ENCODE results near the gene ESYT1.
"Not testable (repeated sequence)": the region's sequence is repeated elsewhere in the genome, so short reads cannot be mapped to it uniquely, and the experiment has no call there.

The ESYT1 gene

DNA sequence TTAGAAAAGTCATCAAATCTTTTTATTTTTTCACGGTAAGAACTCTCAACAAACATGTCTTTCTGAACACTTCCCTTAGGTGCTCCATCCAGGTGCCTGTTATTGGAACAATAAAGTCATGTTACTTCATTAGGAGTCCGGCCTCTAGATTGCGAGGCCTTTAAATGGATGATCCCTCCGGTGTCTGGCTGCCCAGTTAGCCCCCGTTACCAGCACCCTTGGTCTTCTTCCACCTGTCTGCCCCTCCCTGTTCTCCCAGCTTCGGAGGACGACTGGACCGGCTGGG, 24.3 kb upstream of the ESYT1 start:
- no peak for DNase-seq (ENCODE audit: low spot score)

DNA sequence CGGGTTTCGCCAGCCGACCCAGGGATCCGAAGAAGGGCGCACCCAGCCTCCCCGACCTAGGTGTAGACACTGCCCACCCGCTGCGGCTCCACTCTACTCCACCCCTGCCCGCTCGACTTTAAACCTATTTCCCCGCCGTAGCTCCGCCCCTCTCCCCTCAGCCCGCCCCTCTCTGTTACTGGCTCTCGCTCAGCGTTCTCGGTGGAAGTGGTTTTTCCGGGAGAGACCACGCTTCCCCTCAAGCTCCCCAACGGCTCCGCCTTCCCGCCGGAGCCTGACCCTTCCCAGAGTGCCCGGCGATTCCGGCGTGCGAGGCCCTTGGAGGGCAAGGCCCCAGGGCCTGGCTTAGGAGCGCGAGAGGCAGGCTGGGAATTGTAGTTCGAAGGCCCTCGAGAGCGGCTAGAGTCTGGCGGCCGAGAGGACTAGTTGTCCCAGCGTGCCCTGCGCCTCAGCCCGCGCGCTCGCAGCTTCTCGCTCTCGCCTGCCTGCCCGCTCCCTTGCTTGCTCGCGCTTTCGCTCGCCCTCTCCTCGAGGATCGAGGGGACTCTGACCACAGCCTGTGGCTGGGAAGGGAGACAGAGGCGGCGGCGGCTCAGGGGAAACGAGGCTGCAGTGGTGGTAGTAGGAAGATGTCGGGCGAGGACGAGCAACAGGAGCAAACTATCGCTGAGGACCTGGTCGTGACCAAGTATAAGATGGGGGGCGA, 23.8 kb upstream of the ESYT1 start, which contains the start of gene PA2G4:
Gene PA2G4 (plus strand): TSS at position 451 of the 706 bp plus-strand sequence. CDS start 179 bp downstream, at position 630.
- DNase-seq (ENCODE audit: low spot score): peak; percentile 90

DNA sequence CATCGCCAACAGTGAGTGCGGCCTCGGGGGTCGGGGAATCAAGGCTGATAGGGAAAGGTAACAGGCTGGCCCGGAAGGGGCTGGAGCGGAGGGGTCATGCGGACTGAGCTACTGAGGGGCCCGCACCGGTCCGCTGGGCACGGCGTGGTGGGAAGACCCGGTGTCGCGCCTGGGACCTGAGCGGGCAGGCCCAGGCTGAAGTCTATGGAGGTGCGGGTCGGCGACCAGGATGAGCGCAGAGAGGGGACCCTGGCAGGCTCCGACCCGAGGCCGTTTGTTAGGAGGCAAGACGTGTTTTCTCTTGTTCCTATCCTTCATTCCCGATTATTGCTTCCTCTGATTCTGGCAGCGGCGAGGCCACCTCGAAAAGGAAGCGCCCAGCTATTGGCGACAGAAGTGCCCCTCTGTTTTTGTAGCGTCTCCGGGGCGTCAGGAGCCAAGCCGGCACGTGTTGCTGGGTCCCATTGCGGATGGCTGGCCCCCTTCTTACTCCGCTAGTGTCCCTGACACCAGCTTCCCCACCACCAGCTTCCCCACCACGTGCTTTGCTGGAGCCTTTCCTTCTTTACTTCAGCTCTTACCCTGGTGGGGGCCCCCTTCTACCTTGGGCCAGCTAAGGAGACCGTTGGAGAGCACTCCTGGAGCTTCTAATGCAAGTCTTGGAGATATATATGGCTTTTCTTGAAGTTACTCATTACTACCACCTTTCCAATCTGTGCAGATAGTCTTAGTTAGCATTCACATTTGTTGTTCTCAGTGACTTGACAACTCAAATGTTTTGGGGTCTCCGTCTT, 23.1 kb upstream of the ESYT1 start:
- DNase-seq (ENCODE audit: low spot score): no peak

DNA sequence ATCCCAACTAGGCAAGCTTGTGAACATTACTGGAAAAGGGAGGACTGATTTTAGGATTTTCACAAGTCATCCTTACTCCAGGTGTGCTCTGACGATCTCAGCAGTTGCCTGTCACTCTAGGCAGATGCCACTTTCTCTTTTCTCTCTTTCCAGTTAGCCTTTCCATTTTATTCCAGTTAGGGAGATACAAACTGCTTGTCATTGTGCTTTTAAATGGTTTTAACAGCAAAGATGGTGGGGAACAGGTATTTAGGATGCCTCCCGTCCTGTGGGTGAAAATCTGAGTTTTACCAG, 22.5 kb upstream of the ESYT1 start:
- no peak for DNase-seq (ENCODE audit: low spot score)

DNA sequence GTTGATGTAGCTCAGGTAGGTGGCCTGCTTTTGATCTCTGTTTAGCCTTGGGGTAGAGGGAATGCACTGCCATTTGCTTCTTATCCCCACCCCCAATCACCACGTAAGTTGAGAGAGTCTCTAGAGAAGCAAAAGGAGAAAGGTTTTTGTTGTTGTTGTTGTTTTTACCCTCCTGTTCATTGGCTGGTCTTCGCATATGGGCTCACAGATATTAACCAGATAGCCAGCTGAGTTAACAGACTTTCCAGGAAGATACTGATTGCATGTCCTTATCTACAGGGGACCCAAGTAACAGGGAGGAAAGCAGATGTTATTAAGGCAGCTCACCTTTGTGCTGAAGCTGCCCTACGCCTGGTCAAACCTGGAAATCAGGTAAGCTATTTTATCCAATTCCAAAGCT, 20.8 kb upstream of the ESYT1 start:
- no peak for DNase-seq (ENCODE audit: low spot score)

DNA sequence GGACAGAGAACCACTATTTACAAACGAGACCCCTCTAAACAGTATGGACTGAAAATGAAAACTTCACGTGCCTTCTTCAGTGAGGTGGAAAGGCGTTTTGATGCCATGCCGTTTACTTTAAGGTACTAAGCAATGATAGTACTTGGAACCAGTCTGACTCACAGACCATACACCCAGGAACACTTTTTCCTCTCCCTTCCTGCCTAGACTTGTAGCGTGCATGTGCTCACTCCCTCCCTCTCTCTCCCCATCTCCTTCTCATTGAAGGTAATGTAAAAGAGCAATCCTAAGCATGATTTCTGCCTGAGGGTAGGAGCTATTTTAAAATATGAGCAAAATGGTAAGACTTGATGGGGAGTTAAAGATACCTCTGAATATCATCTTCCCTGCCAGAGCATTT, 17.5 kb upstream of the ESYT1 start:
- no peak for DNase-seq (ENCODE audit: low spot score)

DNA sequence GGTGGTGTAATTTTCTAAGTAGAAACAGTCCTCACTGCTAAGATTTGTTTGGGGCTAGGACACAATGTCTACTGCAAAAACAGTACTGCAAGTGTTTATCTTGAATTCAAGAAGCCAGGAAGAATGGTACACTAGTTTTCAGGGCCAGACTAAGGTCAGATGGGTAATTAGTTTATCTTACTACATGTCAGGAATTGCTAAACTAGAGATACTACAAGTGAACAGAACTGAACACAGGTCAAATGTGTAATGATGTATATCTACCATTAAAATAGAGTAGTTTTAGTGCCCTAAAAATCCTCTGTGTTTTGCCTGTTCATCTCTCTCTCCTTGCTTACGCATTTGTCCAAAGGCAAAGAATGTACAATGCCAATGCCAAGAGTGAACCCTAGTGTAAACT, 14.0 kb upstream of the ESYT1 start:
- DNase-seq (ENCODE audit: low spot score): no peak

DNA sequence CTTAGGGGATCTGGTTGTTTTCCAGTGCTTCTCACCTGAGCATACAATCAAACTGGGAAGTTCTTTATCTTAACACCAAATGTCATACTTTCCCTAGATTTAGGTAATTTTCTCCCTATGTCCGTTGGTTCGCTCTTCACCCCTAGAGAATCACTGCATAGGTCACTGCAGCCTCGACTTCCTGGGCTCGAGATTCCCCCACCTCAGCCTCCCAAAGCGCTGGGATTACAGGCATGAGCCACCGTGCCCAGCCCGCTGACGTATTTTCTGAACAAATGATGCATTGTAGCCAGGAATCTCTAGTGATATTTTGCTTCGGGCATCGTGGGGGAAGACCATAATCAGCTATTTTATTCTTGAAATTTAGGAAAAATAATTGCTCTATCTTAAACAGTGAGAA, 12.7 kb upstream of the ESYT1 start:
- no peak for DNase-seq (ENCODE audit: low spot score)

DNA sequence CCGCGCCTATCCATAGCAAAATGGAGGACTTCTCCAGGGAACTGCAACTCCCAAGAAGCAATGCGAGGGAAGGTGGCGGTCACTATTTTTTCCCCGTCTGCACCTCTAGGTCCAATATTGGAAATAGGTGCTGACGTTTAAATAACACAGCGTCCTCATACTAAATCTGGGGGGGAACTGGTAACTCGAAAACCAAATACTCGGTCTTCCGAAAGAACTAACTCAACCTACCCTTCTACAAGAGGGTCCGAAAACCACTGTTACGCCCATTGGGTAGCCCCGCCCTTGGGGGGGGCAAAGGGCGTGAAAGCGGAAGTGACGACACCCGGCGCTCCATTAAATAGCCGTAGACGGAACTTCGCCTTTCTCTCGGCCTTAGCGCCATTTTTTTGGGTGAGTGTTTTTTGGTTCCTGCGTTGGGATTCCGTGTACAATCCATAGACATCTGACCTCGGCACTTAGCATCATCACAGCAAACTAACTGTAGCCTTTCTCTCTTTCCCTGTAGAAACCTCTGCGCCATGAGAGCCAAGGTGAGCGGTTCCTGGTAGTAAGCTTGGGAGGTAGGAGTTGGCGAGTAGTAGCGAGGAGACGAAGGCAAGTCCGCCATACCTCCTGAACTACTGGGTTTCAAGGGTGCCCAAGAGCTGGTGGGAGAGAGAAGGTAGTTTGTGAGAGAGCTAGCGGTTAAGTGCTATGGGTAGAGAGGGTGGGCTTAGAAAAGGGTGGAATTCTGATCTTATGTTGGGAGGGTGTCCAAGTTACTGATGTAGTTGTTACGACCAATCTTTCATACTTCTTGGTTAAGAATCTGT, 11.6 kb upstream of the ESYT1 start, which contains the start of gene RPL41:
Gene RPL41 (plus strand): TSS at position 367 of the 815 bp plus-strand sequence.
- peak; percentile 49 for DNase-seq (ENCODE audit: low spot score)

DNA sequence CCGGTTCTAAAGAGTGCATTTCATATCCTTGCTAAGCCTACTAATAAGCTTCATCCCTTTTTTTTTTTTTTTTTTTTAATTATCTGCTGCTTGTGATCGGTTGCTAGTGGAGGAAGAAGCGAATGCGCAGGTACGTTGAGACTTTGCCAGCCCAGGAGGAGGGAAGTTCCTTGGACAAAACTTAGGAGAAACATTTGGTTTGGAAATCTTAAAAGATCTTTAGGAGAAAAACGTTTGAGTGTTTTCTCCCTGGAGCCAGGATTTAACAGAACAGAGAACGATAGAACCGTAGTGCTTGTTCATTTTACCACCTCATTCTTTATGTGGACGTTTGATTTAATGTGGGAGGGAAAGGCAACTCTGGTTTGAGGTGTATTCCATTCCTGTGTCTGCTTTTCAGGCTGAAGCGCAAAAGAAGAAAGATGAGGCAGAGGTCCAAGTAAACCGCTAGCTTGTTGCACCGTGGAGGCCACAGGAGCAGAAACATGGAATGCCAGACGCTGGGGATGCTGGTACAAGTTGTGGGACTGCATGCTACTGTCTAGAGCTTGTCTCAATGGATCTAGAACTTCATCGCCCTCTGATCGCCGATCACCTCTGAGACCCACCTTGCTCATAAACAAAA, 10.9 kb upstream of the ESYT1 start:
- not testable (repeated sequence) for DNase-seq (ENCODE audit: low spot score)

DNA sequence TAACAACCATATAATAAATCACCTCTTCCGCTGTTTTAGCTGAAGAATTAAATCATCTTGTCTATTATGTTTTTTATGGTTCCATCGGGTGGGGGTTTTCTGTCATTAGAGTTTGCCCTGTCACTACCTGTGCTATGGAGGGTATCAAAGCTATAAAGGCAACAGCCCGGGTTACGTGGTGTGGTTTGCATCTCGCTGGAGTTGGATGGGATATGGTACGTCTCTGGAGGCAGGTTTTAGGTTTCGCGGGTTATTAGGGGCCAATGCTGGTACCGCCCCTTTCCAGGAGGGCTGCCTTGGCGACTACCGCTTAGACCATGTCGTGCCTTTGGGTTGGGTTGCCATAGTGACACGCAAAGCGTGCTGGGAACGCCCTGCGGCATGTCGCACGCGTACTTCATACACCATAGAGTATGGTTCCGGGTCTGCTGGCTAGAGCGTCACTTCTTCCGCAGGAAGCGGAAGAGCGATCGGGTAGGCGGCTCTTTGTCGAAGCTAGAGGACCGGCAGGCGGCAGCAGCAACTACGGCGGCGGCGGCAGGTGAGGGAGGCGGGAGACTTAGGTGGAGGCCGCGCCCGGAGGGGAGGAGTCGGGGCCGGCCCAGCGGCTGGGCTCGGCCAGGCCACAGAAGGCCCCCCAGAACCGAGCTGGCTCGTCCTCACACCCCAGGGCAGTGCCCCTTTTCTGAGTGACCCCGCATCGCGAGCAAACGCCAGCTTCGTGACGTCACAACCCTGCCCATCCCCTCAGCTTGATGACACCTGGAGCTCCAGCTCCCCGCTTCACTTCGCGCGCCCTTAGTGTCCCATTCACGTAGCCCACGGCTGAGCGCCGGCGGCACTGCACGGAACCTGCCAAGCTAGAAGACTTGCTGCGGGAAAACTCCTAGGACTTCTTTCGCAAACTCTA, 10.0 kb upstream of the ESYT1 start, which contains the start of gene ZC3H10:
Gene ZC3H10 (plus strand): TSS at position 489 of the 910 bp plus-strand sequence. CDS start 2,297 bp downstream, outside the sequence.
- DNase-seq (ENCODE audit: low spot score): peak; percentile 85

DNA sequence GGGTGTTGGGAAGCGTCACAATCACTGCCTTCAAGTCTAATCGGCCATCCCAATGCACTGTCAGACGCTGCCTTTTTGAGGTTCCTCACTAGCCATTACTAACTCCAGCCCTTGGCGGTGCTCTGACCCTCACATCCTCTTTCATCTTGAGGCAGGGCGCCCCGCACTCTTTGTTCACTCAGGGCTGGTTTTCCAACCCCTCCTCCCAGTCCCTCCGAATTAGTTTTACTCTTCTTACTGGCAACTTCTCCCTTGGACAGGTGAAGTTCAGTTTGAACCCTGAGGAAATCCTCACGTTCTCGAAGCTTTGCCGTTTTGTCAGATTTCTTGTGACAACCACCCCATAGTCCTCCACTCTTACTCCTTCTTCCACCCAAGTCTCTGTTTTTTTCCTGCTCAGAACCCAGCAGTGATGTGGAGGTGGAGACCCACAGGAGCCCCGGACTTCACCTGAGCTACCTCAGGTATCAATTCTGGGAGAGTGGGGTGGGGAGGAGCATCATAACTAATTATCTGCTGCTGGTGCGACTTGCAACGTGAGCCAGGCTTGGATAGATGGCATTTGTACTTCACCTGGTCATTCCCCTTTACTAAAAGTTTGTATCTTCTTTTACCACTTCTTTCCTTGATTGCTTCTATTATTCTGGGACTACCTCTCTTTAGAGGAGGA, 9.2 kb upstream of the ESYT1 start:
- no peak for DNase-seq (ENCODE audit: low spot score)

DNA sequence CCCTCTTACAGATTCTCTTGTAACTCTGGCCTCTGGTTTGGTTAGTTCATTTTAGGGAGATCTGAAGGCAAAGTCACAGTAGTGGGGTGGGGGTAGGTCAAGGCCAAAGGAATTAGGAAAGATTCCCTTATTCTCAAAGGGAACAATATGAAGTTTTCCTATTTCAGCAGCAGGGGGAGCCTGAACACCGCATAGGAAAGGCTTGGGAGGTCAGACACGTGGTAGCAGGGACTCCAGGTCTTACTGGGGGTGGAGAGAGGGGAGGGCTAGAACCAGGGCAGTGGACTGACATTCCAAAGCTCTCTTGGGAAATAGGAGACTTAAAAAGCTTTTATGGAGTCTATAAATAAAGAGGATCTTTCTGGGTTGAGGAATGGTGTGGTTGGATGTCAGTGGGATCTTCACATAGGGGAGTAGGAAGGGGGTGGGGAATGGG, 8.7 kb upstream of the ESYT1 start:
- DNase-seq (ENCODE audit: low spot score): peak; percentile 95

DNA sequence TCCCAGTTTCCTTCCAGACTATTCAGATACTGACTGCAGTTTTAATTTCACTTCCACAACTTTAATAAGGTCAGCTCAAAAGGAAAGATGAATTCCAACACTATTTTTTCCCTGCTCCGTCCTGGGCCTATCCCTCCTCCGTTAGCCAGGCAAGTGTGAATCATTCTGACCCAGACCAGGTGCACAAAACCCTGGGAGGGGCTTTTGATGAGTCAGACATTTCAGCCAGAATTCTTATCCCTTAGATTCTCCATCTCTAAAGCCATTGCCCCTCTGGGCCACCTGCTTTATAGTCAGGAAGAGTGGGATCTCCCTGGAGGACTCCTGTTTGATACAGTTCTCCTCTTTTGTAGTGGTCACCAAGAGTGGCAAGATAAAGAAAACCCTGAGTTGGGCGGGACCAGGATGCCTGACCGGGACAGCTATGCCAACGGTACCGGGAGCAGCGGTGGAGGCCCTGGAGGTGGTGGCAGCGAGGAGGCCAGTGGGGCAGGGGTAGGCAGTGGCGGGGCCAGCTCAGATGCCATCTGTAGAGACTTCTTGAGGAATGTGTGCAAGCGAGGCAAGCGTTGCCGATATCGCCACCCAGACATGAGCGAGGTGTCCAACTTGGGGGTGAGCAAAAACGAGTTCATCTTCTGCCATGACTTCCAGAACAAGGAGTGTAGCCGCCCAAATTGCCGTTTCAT, 7.8 kb upstream of the ESYT1 start:
- DNase-seq (ENCODE audit: low spot score): no peak

DNA sequence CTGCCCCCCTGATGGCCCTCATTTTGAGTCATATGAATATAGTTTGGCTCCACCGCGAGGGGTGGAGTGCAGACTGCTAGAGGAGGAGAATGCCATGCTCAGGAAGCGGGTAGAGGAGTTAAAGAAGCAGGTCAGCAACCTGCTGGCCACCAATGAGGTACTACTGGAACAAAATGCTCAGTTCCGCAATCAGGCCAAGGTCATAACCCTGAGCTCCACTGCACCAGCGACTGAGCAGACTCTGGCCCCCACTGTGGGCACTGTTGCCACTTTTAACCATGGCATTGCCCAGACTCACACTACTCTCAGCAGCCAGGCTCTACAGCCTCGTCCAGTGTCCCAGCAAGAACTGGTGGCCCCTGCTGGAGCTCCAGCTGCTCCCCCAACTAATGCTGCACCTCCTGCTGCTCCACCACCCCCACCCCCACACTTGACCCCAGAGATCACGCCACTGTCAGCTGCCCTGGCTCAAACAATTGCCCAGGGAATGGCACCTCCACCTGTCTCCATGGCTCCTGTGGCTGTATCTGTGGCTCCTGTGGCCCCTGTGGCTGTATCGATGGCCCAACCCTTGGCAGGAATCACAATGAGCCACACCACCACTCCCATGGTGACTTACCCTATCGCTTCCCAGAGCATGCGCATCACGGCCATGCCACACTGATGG, 6.7 kb upstream of the ESYT1 start:
- DNase-seq (ENCODE audit: low spot score): no peak

DNA sequence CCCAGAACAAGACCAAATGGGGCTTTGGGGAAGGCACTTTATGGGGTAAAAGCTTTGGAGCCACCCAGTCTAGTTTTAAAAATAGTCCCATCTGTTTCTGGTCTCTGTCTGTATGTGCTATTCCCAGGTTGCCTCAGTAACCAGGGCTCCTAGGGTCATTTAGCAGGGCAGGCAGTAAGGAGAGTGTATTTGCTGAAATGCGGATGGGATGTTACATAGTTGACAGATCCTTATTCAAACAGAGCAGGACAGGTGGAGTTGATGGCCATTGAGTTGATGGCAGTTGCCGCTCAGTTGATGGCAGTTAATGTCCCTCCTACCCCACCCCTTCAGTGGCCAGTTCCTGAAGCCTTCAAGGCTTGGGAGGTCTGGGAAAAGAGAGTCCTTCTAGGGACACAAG, 5.4 kb upstream of the ESYT1 start:
- DNase-seq (ENCODE audit: low spot score): no peak

DNA sequence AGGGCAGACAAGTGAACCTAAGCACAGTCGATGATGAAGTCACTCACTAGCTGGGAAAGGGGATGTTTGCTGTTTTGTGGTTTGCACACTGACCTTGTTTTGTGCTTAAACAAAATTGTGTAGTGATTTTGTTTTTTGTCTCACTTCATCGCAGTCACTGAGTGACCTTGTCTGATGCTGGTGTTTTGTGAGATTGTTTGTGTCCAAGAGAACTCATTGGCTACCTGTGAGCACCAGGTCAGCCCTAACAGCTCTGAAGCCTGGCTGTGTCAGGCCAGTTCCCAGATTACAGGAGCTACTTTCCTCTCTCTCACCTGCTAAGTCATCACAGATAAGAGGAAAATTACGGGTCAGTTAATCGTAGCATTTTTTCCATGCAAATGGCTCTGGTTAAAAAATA, 3.9 kb upstream of the ESYT1 start:
- no peak for DNase-seq (ENCODE audit: low spot score)

DNA sequence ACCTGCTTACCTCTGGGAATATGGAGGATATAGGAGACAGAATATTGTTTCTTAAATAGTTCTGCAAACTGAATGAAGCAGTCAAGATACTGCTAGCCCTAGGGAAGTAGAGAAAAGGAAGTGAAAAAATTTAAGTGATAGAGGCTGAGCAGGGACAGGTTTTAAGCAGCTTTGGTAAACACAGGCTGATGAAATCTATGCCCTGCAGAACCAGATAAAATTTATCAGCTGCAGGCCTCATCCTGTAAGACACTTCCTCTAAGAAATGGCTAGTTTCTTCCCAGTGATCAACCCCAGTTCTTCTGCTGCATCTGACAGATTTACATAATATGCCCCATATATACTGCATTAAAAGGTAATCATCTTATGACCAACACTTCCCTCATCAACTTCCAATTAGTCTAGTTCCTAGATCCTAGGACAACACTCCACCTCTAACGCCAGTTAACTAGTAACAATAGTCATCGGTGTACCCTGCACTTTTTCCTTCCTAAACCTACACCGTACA, 1.3 kb upstream of the ESYT1 start:
- DNase-seq (ENCODE audit: low spot score): no peak

DNA sequence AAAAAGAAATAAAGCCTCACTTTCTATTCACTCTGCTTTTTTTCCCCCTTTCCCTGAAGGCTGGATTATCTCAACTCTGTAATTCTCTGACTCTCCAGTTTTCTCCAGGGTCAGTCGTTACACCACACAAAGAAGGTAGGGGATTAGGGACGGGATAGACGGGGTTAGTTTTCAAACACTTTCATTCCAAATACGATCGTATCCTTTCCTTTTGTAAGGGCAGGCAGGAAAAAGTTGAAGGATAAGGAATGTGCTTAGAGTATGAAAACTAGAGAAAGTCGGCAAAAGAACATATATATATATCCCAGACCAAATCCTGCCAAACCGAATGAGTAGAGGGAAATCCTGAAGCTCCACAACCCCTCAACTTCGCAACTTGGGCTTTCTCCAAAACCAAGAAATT, 581 bp upstream of the ESYT1 start:
- DNase-seq (ENCODE audit: low spot score): no peak
